MM.1S (cell line): ENCODE data around the gene CGB7.

Experiments
- EZH2 ChIP-seq: fragments of 300-600 bp; sonication (generic); optimal IDR thresholded peaks from 2 replicates; pipeline ENCODE3; 2017; ENCODE audit warnings: low read depth, mild to moderate bottlenecking, antibody characterized with exemption, low read length, mixed read lengths
- TF ChIP-seq, protein P1 (sequence below): fragments of 300-600 bp; sonication (generic); IDR thresholded peaks from 2 replicates; pipeline ENCODE4 v1.5.1; 2016; ENCODE audit warnings: antibody characterized with exemption, low read length, mixed read lengths

DNA sequence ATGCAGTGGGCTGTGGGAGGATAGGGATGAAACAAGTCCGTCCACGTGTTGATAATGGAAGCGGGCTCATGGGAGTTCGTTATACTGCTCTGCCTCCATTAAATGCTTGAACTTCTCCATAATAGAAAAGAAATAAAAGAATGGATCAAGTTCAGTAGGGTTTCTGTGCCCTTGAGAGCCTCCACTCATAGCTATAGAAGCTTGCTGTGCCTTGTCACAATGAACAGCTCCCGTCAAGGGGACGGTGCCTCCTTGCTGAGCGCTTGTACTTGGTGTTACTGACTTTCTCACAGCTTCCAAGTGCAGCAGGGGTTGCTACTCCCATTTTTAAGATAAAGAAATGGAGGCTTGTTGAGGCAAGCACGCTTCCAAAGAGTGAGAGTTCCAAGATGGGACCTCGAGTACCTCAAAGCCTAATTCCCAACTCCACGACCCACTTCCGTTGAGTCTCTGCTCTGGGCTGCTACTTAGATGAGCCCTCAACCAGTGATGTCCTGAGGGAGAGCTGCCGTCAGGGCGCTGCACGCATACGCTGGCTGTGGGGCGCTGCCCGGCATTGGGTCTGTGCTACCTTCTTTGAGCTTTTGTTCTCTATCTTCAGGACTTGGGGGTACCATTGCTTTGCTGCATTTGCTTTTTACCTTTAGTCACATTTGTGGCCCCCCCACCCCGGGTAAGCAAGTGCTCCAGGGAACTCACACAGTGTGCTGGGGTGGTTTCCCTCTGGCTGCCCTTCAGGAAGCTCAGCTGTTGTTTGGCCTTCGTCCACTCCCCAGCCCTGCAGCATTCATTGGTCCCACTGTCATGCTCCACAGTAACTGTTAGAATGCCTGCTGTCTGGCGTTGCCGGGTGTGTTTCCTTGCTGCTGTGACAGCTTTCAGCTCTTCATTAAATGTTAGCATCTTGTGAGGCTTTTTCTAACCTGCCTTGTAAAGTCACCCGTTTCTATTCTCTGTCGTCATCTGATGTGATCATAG, 37.2 kb upstream of the CGB7 start:
- no peak for TF ChIP-seq EZH2
- TF ChIP-seq, protein P1, sequence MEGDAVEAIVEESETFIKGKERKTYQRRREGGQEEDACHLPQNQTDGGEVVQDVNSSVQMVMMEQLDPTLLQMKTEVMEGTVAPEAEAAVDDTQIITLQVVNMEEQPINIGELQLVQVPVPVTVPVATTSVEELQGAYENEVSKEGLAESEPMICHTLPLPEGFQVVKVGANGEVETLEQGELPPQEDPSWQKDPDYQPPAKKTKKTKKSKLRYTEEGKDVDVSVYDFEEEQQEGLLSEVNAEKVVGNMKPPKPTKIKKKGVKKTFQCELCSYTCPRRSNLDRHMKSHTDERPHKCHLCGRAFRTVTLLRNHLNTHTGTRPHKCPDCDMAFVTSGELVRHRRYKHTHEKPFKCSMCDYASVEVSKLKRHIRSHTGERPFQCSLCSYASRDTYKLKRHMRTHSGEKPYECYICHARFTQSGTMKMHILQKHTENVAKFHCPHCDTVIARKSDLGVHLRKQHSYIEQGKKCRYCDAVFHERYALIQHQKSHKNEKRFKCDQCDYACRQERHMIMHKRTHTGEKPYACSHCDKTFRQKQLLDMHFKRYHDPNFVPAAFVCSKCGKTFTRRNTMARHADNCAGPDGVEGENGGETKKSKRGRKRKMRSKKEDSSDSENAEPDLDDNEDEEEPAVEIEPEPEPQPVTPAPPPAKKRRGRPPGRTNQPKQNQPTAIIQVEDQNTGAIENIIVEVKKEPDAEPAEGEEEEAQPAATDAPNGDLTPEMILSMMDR: no peak
